Epithelial cell of proximal tubule (primary cell): Measurements from ENCODE around the gene ANKLE1. TPM values are rescaled to one million over a fixed set of nuclear protein-coding genes. Genes with fewer than 3 reads are reported as not detected.
A peak's percentile ranks its signal among the peaks of the same experiment; 100 is the strongest.

Experiments used
- DNase-seq: peaks from one replicate; pipeline ENCODE4 v3.0.0-alpha.2; 2011; ENCODE audit warnings: low read depth
- H3K4me3 ChIP-seq: 2 replicates; pipeline ENCODE4 v1.5.1; 2011; ENCODE audit warnings: low read depth, mild to moderate bottlenecking, low read length
- total RNA-seq: library from RNA; depleted of rRNA; stranded (reverse); fragments of >200 nt; gene quantifications from 2 replicates; pipeline ENCODE4 v1.2.3, GENCODE V29; 2015
- TF ChIP-seq, protein P1 (sequence below): conservative IDR thresholded peaks from 2 replicates; pipeline ENCODE4 v1.5.1; 2012; ENCODE audit warnings: low read depth, mild to moderate bottlenecking, low read length

Gene ANKLE1
- total RNA-seq, 1 donor from 2014 or later, result 4.1 TPM

- no peak overlapping the region for H3K4me3 ChIP-seq
- DNase-seq, result no peak
- TF ChIP-seq, protein P1, sequence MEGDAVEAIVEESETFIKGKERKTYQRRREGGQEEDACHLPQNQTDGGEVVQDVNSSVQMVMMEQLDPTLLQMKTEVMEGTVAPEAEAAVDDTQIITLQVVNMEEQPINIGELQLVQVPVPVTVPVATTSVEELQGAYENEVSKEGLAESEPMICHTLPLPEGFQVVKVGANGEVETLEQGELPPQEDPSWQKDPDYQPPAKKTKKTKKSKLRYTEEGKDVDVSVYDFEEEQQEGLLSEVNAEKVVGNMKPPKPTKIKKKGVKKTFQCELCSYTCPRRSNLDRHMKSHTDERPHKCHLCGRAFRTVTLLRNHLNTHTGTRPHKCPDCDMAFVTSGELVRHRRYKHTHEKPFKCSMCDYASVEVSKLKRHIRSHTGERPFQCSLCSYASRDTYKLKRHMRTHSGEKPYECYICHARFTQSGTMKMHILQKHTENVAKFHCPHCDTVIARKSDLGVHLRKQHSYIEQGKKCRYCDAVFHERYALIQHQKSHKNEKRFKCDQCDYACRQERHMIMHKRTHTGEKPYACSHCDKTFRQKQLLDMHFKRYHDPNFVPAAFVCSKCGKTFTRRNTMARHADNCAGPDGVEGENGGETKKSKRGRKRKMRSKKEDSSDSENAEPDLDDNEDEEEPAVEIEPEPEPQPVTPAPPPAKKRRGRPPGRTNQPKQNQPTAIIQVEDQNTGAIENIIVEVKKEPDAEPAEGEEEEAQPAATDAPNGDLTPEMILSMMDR, result no peak
Observed at GRCh38 chr19:17304386-17305215, 22.9 kb downstream of the ANKLE1 start.

DNA sequence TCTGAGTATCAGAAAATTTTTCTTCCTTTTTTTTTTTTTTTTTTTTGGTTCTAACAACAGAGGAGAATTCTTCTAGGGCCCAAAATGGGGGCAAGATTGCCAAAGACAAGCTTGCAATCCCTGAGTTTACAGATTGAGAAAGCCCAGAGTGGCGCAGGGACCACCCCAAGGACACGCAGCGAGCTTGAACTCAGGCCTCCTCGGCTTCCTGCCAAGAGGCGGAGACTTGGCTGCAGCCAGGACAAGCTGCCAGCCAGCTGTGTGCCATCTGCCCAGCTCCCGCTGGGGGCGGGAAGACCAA lies 23.5 kb downstream of the ANKLE1 start:
- H3K4me3 ChIP-seq, result peak overlapping the region; percentile 79
- no peak for DNase-seq
- TF ChIP-seq, protein P1, result no peak

DNA sequence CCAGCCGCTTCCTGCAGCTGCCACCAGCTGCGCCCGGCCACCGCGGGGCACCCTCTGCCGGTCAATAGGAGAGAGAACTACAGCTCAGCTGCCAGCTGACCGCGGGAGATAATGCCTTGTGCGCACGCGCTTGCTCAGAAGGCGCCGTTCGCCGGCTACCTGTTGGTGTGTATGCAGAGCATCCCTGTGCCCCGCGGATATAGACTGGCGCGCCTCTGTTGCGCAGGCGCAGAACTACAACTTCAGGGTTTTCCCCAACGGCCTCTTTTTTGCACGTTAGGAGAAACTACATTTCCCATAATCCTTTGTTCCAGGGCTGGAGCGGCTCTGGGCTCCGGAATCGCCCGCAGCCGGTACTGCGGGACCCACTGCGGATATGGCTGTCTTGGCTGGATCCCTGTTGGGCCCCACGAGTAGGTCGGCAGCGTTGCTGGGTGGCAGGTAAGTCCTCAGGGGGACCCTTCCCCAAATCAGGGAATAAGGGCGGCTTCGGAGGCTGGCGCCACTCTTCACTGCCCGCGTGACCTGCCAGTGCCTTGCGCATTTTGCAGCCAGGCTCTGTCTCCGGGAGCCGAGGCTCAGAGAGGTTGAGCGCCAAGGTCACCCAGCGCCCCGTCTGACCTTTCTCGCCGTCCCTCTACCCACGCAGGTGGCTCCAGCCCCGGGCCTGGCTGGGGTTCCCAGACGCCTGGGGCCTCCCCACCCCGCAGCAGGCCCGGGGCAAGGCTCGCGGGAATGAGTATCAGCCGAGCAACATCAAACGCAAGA lies 24.0 kb downstream of the ANKLE1 start, which contains the start of gene MRPL34:
Gene MRPL34 (plus strand): TSS at position 356 of the 768 bp plus-strand sequence. CDS start 21 bp downstream, at position 377.
- H3K4me3 ChIP-seq, result peak within 1 kb of the TSS; percentile 79
- TF ChIP-seq, protein P1, result peak; percentile 75
- peak; percentile 92 for DNase-seq

- peak overlapping the region; percentile 79 for H3K4me3 ChIP-seq
- no peak for DNase-seq
- TF ChIP-seq, protein P1, result no peak
Observed at GRCh38 chr19:17306285-17306714, 24.6 kb downstream of the ANKLE1 start.

- DNase-seq, result no peak
- TF ChIP-seq, protein P1, result no peak
- H3K4me3 ChIP-seq, result no peak overlapping the region
Observed at GRCh38 chr19:17307876-17308377, 26.2 kb downstream of the ANKLE1 start.

GRCh38 chr19:17309198-17309964 lies 27.7 kb downstream of the ANKLE1 start, which contains the start of gene DDA1:
Gene DDA1 (plus strand): TSS chr19:17309563. CDS start chr19:17309655, 92 bp downstream.
- peak within 1 kb of the TSS; percentile 99 for H3K4me3 ChIP-seq
- TF ChIP-seq, protein P1, result no peak

More at GRCh38 chr19:17309198-17309964, 27.7 kb downstream of the ANKLE1 start, which contains the start of gene DDA1:
- peak; percentile 96 for DNase-seq
